Midbrain (tissue), 1 donor: ENCODE results near the gene NFATC4.
"Not testable (repeated sequence)": the region's sequence is repeated elsewhere in the genome, so short reads cannot be mapped to it uniquely, and the experiment has no call there.

ENCODE experiments used
- DNase-seq: peaks from one replicate; lab custom pipeline; 2025; lab: John Stamatoyannopoulos, UW

The NFATC4 gene

DNA sequence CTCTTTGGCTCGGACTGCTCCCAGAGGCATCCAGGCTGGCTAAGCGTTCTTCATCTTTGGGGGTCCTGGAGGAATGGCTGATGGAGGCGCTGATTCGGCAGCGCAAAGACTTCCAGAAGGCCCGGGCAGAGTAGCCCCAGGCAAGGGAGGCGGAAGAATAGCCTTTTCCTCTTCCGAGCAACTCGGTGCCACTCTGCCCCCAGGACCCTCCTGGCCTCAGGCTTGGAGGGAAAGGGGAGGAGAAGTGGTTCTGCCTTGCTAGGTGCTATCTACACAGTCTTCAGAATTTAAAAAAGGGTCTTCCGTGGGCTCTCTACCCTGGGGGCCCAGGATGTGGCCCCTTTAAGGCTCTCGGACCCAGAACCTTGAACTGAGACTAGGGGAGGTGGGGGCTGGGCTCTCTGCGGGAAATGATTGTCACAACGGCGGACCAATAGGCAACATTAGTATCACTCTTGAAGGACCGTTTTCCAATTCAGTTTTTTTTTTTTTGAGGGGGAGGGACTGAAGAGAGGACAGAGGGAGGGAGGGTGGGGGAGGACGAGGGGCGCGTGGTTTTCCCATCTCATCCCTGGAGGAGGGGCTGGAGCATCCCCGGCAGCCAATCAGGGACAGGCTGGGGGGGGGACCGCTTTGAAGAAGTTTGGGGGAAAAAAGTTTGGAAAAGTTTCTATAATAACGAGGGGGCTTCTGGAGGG, at the start of gene NFATC4:
Gene NFATC4, plus strand, starts transcription at position 671 of the 698 bp plus-strand sequence. CDS start 157 bp downstream, outside the sequence.
- DNase-seq = peak; percentile 38

DNA sequence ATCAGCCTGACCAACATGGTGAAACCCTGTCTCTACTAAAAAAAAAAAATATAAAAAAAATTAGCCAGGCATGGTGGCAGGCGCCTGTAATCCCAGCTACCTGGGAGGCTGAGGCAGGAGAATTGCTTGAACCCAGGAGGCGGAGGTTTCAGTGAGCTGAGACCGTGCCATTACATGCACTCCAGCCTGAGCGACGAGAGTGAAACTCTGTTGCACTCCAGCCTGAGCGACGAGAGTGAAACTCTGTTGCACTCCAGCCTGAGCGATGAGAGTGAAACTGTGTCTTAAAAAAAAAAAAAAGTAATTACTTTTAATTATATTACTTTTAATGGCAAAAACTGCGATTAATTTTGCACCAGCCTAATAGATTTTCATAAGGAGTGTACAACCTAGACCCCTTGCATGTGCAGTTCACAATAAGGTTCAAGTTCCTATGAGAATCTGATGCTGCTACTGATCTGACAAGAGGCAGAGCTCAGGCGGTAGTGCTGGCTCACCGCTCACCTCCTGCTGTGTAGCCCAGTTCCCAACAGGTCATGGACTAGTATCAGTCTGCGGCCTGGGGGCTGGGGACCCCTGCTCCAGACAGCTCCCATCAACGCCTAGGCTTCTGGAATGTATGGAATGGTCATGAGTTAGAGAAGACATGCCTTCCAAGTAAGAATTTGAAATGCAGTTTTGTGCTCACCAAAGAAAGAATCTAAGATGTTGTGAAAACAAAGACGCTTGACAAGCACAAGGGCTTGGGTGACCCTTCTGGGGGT, 46.6 kb upstream of the NFATC4 start:
- no peak for DNase-seq

DNA sequence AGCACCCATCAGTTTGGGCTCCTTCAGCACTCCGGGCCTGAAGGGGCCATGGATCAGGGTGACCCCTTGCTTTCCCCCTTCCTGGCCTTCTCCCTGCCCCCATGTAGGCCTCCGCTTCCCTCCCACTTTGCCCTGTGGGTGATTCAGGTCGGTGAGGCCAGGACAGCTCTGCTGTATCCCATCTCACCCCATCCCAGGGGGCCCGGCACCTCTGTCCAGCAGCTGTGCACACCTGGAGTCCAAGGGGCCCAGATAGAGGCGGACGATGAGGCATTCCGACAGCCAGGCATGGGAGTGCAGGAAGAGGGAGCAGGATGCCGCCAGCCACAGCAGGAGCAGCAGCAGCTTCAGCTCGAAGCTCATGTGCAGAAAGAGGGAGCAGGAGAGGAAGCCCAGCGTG, 45.3 kb upstream of the NFATC4 start:
- no peak for DNase-seq

DNA sequence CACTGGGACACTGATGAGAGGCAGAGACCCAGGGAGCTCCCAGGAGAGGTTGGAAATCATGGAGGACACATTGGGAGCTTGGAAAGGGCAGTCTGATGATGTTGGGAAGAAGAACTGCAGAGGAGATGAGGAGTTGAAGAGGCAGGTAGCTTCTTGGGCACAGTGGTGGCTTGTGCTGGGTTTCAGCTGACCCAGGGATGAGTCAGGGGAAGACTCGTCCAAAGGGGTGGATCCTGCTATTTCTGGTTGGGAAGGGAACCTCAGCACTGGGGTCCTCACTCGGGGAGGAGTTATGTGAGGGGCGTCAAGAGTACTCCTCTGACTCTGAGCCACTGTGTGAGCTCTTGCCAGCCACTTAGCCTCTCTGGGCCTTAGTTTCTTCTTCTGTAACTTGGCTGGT, 44.6 kb upstream of the NFATC4 start:
- DNase-seq = no peak

DNA sequence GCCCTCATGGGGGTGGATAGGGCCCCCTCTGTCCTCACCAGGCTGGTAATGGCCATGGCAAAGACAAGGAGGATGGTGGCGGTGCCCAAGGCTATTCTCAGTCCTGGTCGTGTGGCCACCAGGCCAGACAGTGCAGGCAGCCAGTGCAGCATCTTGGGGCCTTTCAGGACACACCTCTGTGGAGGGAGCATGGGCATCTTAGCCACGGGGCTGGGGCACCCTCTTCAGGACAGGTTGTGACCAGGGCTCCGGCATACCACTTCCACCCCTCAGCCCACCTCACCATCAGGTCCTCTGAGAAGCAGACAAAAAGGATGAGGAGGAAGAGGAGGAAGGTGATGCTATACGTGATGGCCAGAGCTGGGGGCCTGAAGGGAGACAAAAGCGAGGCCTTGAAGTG, 44.0 kb upstream of the NFATC4 start:
- DNase-seq = no peak

DNA sequence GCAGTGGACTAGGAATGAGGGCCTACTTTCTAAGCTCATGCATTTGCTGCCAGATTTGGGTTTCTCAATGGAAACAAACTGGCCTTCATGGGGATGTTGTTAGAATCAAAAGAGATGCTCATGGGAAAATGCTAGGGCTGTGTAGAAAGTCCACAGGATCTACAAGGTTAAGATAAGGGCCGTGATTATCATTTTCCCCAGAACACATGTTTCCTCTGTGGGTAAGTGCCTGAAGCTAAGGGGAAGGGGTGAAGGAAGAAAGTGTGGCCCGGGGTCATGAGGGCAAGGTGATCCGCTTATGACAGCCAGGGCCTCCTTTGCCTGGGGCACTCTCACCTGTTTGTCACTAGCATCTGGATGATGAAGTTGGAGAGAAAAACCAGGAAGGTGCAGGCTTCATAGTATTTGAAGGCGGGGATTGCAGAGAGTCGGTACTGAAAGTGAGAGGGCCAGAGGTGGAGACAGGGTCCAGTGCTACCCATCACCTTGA, 42.9 kb upstream of the NFATC4 start:
- no peak for DNase-seq

DNA sequence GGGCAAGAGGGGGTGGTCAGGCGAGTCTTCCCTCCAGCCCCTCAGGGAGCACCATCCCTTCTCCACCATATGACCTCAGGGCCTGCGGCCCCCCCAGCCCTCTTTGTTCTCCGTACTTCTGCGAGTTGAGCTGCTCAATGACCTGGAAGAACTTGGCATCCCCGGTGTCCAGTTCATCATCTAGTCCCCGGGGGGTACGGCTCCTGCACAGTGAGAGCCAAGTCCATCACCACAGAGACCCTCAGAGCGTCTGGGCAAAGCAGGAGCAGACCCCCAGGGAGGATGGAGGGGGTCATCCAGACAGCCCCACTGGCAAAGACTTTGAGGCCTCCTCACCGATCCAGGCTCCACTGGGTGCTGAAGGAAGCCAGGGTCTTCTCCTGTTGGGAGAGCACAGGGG, 42.0 kb upstream of the NFATC4 start:
- DNase-seq = no peak

DNA sequence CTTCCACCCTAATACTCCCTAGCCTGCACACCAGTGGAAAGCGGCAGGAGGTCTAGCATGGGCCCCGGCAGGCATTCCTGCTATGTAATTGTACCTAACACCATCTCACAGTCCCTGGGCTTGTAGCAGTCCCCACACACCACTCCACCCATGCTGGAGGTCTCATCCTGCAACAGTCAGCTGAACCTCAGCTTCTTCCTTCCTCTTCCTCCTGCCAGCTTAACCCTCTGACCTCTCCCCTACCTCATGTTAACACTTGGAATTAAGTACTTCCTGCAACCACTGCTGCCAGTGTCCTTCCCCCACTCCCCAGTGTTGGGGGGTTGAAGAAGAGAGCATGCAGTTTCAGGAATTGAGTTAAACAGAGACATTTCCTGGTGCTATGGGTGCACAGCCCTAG, 40.7 kb upstream of the NFATC4 start:
- DNase-seq = no peak

DNA sequence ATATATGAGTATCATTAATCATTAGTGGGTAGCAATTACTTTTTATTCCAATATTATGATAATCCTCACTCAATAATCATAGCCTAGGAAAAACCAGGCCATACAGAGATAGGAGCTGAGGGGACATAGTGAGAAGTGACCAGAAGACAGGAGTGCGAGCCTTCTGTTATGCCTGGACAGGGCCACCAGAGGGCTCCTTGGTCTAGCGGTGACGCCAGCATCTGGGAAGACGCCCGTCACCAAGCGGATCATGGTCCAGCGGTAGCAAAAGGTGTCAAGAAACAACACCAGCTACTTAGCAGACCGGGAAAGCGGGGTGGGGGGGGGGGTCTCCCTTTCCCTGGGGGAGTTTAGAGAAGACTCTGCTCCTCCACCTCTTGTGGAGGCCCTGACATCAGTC, 40.1 kb upstream of the NFATC4 start:
- not testable (repeated sequence) for DNase-seq

DNA sequence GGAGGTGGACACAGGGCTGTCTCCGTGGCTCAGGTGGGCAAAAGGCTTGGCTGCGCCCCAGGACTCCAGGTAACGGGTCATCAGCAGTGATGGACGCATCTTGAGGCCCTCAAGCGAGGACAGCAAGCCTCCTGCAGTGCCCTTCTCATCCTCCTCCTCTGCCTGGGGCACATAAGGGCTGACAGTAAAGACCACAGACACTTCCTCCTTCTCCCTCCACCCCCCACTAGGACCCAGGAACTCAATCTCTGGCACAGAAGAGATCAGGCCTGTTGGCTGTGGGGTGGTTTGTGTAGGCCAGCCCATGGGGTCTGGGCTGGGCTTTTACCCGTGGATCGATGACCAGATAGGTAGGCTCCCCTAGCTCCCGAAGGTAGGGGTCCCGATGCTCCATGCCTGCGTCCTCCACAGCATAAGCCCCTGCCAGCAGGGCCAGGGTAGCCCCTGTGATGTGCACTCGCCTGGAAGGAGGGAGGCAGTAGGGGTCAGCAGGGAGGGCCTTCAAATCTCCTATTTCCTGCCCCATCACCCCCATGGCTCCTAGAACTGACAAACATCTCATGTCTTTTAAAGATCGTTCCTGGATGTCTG, 38.8 kb upstream of the NFATC4 start:
- DNase-seq = no peak

DNA sequence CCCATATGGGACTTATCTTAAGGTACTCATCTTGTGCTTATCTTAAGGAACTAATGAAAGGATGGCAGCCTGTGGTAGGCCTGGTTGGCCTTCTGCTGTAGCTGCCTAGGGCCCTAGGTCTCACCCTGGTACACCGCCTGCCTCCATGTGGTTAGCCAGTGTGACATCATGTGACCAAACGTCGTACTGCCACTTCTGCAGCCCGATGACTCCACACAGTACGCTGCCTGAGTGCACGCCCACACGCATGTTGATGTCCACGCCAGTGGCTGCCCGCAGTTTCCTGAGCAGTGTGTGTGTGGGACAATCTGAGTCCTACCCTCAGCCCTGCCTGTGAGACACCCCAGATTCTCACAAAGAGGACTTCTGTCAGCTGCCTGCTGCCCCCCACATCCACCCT, 38.2 kb upstream of the NFATC4 start:
- DNase-seq = no peak

DNA sequence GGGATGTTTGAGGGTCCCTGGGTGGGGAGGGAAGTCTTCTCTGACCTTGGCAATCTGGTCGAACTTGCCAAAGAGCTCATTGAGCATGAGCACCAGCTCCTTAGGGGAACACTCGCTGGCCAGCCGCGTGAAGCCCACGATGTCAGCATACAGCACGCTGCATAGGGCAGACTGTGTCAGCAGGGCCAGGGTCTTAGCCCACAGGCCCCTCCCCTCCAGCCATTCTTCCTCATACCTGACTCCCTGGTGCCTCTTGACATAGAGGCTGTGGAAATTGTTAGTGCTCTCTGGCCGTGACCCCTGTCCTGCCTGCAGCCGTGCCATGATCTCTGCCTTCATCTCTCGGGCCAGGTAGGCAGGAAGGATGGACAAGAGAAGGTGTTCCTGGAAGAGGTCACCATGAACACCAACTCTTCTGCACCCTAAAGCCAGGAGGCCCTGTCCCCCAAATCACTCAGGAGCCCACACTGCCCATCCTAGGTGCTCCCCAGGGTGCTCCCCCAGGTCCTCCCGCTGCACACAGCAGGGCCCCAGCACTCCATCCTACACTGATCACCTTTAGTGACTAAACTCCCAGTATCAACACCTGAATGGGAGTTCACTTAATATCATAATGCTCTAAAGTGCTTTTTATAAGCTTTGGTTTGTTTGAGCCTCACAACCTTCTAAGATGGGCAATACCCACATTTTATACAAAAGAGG, 36.9 kb upstream of the NFATC4 start:
- DNase-seq = no peak

DNA sequence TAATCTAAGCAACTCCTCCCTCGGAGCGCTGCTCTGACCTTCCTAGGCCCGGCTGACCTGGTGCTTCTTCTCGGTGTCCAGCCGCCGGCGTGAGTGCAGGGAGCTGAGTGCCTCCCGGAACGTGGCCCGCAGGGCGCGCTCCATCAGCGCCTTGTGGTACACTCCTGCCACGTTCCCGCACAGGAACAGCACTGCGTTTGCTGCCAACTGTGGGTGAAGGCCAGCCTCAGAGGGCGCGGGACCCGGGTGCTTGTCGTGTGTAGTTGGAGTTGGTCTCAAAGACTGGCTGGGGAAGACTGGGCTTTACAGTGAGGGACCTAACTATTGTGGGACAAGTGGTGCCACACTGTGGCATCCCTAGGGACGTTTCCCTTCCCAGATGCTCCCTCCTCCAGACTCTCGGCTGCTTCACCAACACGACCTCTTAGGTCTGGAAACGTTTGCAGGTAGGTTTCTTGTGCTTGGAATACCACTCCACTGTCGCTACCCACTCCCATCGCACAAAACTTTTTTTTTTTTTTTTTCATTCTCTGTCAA, 36.2 kb upstream of the NFATC4 start:
- DNase-seq = no peak

DNA sequence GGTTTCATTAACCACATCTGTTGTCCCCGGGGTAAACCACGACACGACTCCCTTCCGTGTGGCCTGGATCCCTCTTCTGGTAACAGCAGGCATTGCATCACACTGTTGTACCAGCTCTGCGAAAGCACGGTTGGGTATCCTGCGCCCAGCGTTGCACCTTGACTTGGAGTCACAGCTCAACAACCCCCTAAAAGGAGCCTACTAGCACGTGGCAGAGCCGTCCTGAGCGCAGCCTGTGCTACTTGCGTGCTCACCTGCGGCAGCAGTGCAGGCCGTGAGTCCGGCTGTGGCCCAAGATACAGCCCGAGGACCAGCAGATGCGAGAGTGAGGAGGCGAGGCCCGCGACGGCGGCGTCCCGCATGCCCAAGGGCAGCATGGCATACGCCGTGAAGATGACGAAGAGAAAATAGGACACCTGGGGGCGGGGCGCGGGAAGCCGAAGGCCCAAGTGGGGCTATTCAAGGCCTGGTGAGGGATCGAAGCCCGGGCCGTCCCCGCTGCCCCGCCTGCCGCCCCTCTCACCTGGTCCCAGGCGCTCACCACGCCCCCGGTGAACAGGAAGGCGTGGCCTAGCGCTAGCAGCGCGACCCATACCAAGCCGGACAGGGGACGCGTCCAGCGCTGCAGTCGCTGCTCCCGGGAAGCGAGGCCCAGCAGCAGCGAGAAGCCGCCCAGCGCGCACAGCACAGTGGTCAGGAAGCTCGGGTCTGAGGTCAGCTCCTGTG, 35.6 kb upstream of the NFATC4 start:
- DNase-seq = peak; percentile 65

DNA sequence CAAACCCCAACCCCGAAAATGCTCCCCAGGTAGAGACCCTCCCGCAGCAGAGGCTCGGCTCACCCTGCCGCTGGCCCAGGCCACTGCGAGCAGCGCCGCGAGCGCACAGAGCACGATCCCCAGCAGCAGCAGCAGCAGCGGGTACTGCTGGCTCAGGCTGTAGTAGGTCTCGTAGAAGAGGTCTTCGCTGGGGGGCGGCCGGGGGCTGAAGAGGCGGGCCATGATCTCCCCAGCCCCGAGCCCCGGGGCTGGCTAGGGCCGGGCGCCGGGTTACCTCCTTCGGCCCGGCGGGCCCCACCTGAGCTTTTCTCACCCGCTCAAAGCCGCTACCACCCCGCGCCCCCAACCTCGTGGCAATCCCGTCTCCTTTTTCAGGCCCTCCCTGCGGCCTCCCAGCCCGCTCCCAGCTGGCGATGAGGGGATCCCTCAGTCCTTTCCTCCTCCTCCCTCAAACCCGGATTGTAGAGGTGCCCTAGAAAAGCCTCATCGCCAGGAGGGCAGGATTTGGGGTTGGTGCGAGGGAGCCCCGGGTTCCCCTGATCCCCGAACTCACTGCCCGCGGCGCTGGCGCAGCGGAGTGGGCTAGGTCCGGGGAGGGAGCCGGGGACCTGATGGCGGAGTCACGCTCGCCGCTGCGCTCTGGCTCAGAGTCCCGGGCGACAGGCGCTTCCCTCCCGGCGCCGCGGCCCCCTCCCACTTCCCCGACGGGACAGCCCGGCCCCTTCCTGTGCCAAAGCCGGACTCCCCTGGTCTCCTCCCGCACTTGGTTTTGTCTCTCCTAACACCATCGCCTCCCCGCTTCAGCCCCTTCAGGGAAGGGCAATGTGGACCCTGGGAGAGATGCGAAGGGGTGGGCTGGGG, 33.3 kb upstream of the NFATC4 start, which contains the start of gene ADCY4:
Gene ADCY4, minus strand, starts transcription at position 641 of the 861 bp plus-strand sequence. Its CDS starts 419 bp downstream, at position 222.
- DNase-seq = no peak

DNA sequence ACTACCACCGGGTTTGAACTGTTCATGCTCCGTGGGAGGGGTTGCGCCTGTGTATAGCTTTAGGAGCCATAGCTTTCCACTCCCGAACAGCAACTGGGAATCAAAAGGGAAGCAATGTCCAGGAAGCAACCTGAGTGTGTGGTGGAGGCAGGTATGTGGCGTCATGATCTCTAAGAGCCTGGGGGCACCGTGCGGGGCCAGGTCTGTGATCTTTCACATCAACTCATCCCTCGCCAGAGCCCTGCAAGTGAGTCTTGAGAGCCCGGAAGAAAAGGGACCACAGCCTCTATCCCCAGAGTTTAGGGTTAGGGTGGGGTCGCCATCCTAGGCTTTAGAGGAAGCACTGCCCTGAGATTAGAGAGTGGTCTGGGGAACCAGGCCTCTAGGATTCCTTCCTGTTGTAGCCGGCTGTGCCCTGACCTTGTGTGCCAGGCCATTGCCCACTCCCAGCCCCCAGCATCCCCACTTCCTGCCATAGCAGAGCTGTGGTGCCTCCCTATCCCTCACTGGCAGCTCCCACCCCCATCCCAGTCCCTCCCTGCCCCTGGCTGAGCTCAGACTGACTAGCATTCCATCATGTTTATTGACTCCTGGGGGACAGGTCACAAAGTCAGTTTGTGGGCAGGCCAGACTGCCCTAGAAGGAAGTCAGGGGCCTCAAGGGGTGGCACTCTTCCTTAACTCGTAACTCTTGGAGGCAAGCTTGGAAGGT, 32.4 kb upstream of the NFATC4 start:
- no peak for DNase-seq

DNA sequence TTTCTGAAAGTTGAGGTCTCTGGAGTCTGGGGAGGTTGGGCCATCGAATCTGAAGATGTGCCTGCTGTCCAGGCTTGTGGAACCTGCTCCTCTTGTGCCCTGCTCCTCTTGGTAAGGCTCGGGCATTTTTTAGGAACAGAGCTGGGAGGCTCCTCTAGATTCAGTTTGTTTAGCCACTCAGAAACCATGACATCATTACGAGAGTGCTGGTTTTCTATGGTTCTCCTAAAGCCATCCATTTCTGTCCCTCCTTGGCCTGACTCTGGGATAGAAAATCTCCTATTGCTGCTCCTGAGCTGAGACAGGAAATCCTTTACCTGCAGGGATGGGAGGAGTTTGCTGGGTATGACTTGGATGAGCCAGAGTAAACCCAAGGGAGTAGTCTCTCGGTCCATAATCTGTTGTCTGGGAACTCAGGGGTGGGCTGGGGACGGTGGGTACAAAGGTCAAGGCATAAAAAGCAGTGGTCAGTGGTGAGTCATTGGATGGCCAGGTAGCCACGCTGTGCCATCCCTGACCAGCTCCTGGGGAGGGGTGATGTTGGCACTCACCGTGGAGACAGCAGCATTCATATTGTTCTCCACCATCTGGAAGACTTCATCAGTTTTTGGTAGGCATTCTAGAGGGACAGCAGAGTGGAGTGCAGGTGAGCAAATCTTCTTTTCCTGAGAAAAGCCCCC, 30.7 kb upstream of the NFATC4 start:
- DNase-seq = no peak

DNA sequence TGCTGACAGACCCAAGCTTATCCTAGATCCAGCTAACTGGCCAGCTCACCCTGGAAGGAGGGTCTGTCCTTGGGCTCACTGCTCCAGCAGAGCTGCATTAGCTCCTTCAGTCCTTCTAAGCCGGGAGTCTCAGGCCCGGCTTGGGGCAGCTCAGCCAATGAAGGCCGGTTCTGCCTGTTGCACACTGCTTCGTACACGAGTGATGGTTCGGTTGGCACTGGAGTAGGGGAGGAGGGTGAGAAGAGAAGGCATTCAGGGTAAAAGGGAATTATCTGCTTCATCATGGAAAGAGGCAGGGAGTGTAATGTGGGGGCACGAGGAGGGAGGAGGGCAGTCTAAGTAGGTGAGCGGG, 30.2 kb upstream of the NFATC4 start:
- no peak for DNase-seq

DNA sequence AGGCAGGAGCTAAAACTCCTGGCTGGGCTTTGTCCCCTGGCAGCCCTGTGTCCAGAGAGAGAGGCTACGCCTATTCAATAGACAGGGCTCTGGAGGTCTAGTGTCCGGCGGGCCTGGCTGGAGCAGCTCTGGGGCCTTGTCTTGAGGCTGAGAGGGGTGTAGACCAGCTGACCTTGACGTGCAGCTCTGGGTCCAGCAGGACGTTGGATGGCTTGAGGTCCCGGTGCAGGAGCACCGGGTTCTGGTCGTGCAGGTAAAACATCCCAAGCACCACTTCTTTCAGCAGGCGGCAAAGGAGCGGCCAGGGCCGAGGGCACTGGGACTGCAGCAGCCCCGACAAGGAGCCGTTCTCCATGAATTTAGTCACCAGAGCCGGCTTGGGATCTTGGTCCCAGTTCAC, 29.1 kb upstream of the NFATC4 start:
- no peak for DNase-seq
